Hepatocyte (in vitro differentiated cells): ENCODE results near the gene ZNF648.

ENCODE experiments used
- CTCF ChIP-seq: fragments of 200-600 bp; sonication (generic); IDR thresholded peaks from 2 replicates; pipeline ENCODE4 v1.5.1; 2016; ENCODE audit warnings: antibody characterized with exemption, mild to moderate bottlenecking; ENCODE audit not compliant: poor library complexity
- EZH2 ChIP-seq: fragments of 200-600 bp; sonication (generic); IDR thresholded peaks from 2 replicates; pipeline ENCODE4 v1.6.1; 2016; ENCODE audit warnings: antibody characterized with exemption, mild to moderate bottlenecking, borderline replicate concordance
- EZH2phosphoT487 ChIP-seq: fragments of 200-600 bp; sonication (generic); IDR thresholded peaks from one replicate; pipeline ENCODE4 v1.6.1; 2018; ENCODE audit warnings: antibody characterized with exemption, mild to moderate bottlenecking, low read depth, moderate library complexity; ENCODE audit not compliant: unreplicated experiment, severe bottlenecking

- TF ChIP-seq CTCF (peak; percentile 60), EZH2 (no peak), EZH2phosphoT487 (no peak)
Measured at GRCh38 chr1:182029379-182030331, 31.9 kb downstream of the ZNF648 start.
